Trophoblast cell (in vitro differentiated cells and primary cell): ENCODE data around the gene MCTP1.

ENCODE experiments used
- DNase-seq, 2 donors: peaks; one replicate each; pipeline ENCODE4 v3.0.0-alpha.2; 2016
- H2AFZ ChIP-seq: 2 replicates; pipeline ENCODE4 v1.6.1; 2013; ENCODE audit warnings: low read length, moderate library complexity, mild to moderate bottlenecking; ENCODE audit not compliant: insufficient read depth, poor library complexity
- H2AK5ac ChIP-seq: 2 replicates; pipeline ENCODE4 v1.6.1; 2013; ENCODE audit warnings: mild to moderate bottlenecking, low read length
- H2BK120ac ChIP-seq: 2 replicates; pipeline ENCODE4 v1.6.1; 2013; ENCODE audit warnings: low read length, mild to moderate bottlenecking, moderate library complexity; ENCODE audit not compliant: insufficient read depth, poor library complexity
- H2BK12ac ChIP-seq: 2 replicates; pipeline ENCODE4 v1.6.1; 2013; ENCODE audit warnings: mild to moderate bottlenecking, low read length, moderate library complexity
- H2BK5ac ChIP-seq: 2 replicates; pipeline ENCODE4 v1.6.1; 2013; ENCODE audit warnings: low read length, low read depth, moderate library complexity, mild to moderate bottlenecking; ENCODE audit not compliant: poor library complexity
- H3K14ac ChIP-seq: 2 replicates; pipeline ENCODE4 v1.6.1; 2013; ENCODE audit warnings: mild to moderate bottlenecking, low read length
- H3K18ac ChIP-seq: 2 replicates; pipeline ENCODE4 v1.6.1; 2013; ENCODE audit warnings: mild to moderate bottlenecking, low read length
- H3K23ac ChIP-seq: 2 replicates; pipeline ENCODE4 v1.6.1; 2013; ENCODE audit warnings: low read length
- H3K27ac ChIP-seq: 2 replicates; pipeline ENCODE4 v1.5.1; 2013; ENCODE audit warnings: low read depth, mild to moderate bottlenecking, inconsistent platforms, low read length, moderate library complexity
- H3K27me3 ChIP-seq: 2 replicates; pipeline ENCODE4 v1.6.1; 2013; ENCODE audit warnings: inconsistent platforms, mild to moderate bottlenecking, low read length, moderate library complexity; ENCODE audit not compliant: insufficient read depth
- H3K36me3 ChIP-seq, 2 experiments: 1 replicate in 1 of 2; 2 replicates in 1 of 2; pipeline ENCODE4 v1.6.1; 2013; ENCODE audit warnings: low read length in 2 of 2, mild to moderate bottlenecking in 2 of 2, moderate library complexity in 1 of 2; ENCODE audit not compliant: insufficient read depth in 2 of 2, control insufficient read depth in 1 of 2
- H3K4ac ChIP-seq: 2 replicates; pipeline ENCODE4 v1.6.1; 2013; ENCODE audit warnings: low read depth, mild to moderate bottlenecking, low read length, moderate library complexity
- H3K4me1 ChIP-seq, 2 experiments: 1 replicate in 1 of 2; 2 replicates in 1 of 2; pipeline ENCODE4 v1.6.1; 2013; ENCODE audit warnings: low read length in 2 of 2, mild to moderate bottlenecking in 2 of 2, moderate library complexity in 1 of 2; ENCODE audit not compliant: insufficient read depth in 2 of 2, control insufficient read depth in 1 of 2
- H3K4me2 ChIP-seq: 2 replicates; pipeline ENCODE4 v1.6.1; 2013; ENCODE audit warnings: inconsistent platforms, mild to moderate bottlenecking, low read length, moderate library complexity
- H3K4me3 ChIP-seq: 2 replicates; pipeline ENCODE4 v1.5.1; 2013; ENCODE audit warnings: mild to moderate bottlenecking, low read depth, low read length, inconsistent platforms
- H3K79me1 ChIP-seq: one replicate; pipeline ENCODE4 v1.6.1; 2013; ENCODE audit warnings: low read length
- H3K79me2 ChIP-seq: 2 replicates; pipeline ENCODE4 v1.6.1; 2013; ENCODE audit warnings: low read length, mild to moderate bottlenecking; ENCODE audit not compliant: control insufficient read depth, insufficient read depth, poor library complexity
- H3K9ac ChIP-seq: 2 replicates; pipeline ENCODE4 v1.6.1; 2013; ENCODE audit warnings: mild to moderate bottlenecking, low read length
- H3K9me3 ChIP-seq: 2 replicates; pipeline ENCODE4 v1.6.1; 2013; ENCODE audit warnings: low read depth, mild to moderate bottlenecking, control low read depth, inconsistent platforms, low read length; ENCODE audit not compliant: insufficient read depth
- H4K12ac ChIP-seq: 2 replicates; pipeline ENCODE4 v1.6.1; 2013; ENCODE audit warnings: low read depth, mild to moderate bottlenecking, low read length, moderate library complexity
- H4K8ac ChIP-seq: 2 replicates; pipeline ENCODE4 v1.6.1; 2013; ENCODE audit warnings: low read depth, mild to moderate bottlenecking, low read length, moderate library complexity
- H4K91ac ChIP-seq: one replicate; pipeline ENCODE4 v1.6.1; 2013; ENCODE audit warnings: low read depth, mild to moderate bottlenecking, low read length, moderate library complexity
- WGBS: extraction: QIAGEN DNeasy Blood & Tissue Kit; methylation state at CpG from one replicate; pipeline ENCODE4 v1.1.7; 2013; ENCODE audit warnings: missing lambda C conversion rate; ENCODE audit not compliant: insufficient read length, insufficient coverage; ENCODE audit errors: extremely low coverage; 5-methylcytosine and 5-hydroxymethylcytosine counted together

MCTP1 gene

GRCh38 chr5:94893412-94894135, 391.3 kb downstream of the MCTP1 start:
- H4K91ac ChIP-seq, result no peak overlapping the region
- no peak overlapping the region for H2AK5ac ChIP-seq
- no peak overlapping the region for H3K23ac ChIP-seq
- H2AFZ ChIP-seq, result no peak overlapping the region
- no peaks in the 10 kb centered on the region for H3K9me3 ChIP-seq
- H3K4me2 ChIP-seq, result no peak overlapping the region
- H3K9ac ChIP-seq, result no peak overlapping the region
- peak in 1 of 2 donors; percentile 3 for DNase-seq
- H3K4me1 ChIP-seq, result no peaks in the 10 kb centered on the region
- no peak overlapping the region for H3K4ac ChIP-seq
- H2BK12ac ChIP-seq, result no peak overlapping the region
- no peak overlapping the region for H4K12ac ChIP-seq
- no peaks in the 10 kb centered on the region for H3K27me3 ChIP-seq
- H3K14ac ChIP-seq, result no peak overlapping the region
- H3K4me3 ChIP-seq, result no peak overlapping the region
- no peak overlapping the region for H3K27ac ChIP-seq
- WGBS, result no CpG with 5 or more reads among the region's 5 CpGs
- no peak overlapping the region for H3K18ac ChIP-seq
- no peaks in the 10 kb centered on the region for H3K36me3 ChIP-seq
- H3K79me1 ChIP-seq, result no peaks in the 10 kb centered on the region
- H2BK5ac ChIP-seq, result no peak overlapping the region
- no peaks in the 10 kb centered on the region for H3K79me2 ChIP-seq
- no peak overlapping the region for H2BK120ac ChIP-seq
- no peak overlapping the region for H4K8ac ChIP-seq

GRCh38 chr5:94891972-94892371, 392.9 kb downstream of the MCTP1 start:
- H2AK5ac ChIP-seq, result no peak overlapping the region
- H3K36me3 ChIP-seq, result no peaks in the 10 kb centered on the region
- no peaks in the 10 kb centered on the region for H3K4me1 ChIP-seq
- no peaks in the 10 kb centered on the region for H3K79me2 ChIP-seq
- H3K4me2 ChIP-seq, result no peak overlapping the region
- no peaks in the 10 kb centered on the region for H3K9me3 ChIP-seq
- no peak overlapping the region for H2AFZ ChIP-seq
- H4K8ac ChIP-seq, result no peak overlapping the region
- H3K23ac ChIP-seq, result no peak overlapping the region
- H2BK5ac ChIP-seq, result no peak overlapping the region
- no peak overlapping the region for H3K27ac ChIP-seq
- no CpG with 5 or more reads among the region's 9 CpGs for WGBS
- no peak overlapping the region for H3K18ac ChIP-seq
- DNase-seq, result no peak
- H2BK12ac ChIP-seq, result no peak overlapping the region
- no peak overlapping the region for H2BK120ac ChIP-seq
- no peak overlapping the region for H3K9ac ChIP-seq
- no peaks in the 10 kb centered on the region for H3K79me1 ChIP-seq
- H3K27me3 ChIP-seq, result no peaks in the 10 kb centered on the region
- H3K4ac ChIP-seq, result no peak overlapping the region
- no peak overlapping the region for H4K91ac ChIP-seq
- no peak overlapping the region for H4K12ac ChIP-seq
- no peak overlapping the region for H3K4me3 ChIP-seq
- no peak overlapping the region for H3K14ac ChIP-seq

- no peak overlapping the region for H2BK120ac ChIP-seq
- H3K27me3 ChIP-seq, result no peaks in the 10 kb centered on the region
- H4K91ac ChIP-seq, result no peak overlapping the region
- H2BK5ac ChIP-seq, result no peak overlapping the region
- no peak overlapping the region for H2BK12ac ChIP-seq
- H2AFZ ChIP-seq, result no peak overlapping the region
- no peaks in the 10 kb centered on the region for H3K79me1 ChIP-seq
- H4K12ac ChIP-seq, result no peak overlapping the region
- no peak overlapping the region for H3K18ac ChIP-seq
- no peak overlapping the region for H4K8ac ChIP-seq
- no peaks in the 10 kb centered on the region for H3K9me3 ChIP-seq
- no peak overlapping the region for H3K9ac ChIP-seq
- H3K4ac ChIP-seq, result no peak overlapping the region
- no peak overlapping the region for H3K4me3 ChIP-seq
- H3K27ac ChIP-seq, result no peak overlapping the region
- no peaks in the 10 kb centered on the region for H3K4me1 ChIP-seq
- no CpG with 5 or more reads among the region's 5 CpGs for WGBS
- H3K14ac ChIP-seq, result no peak overlapping the region
- no peak overlapping the region for H3K23ac ChIP-seq
- no peaks in the 10 kb centered on the region for H3K79me2 ChIP-seq
- H3K4me2 ChIP-seq, result no peak overlapping the region
- no peak for DNase-seq
- H2AK5ac ChIP-seq, result no peak overlapping the region
- no peaks in the 10 kb centered on the region for H3K36me3 ChIP-seq
These were observed 393.3 kb downstream of the MCTP1 start for GRCh38 chr5:94891565-94891964.

- no peaks in the 10 kb centered on the region for H3K4me1 ChIP-seq
- DNase-seq, result no peak
- H3K4me3 ChIP-seq, result no peak overlapping the region
- no peak overlapping the region for H4K8ac ChIP-seq
- no peak overlapping the region for H2BK120ac ChIP-seq
- no peak overlapping the region for H4K91ac ChIP-seq
- H3K9me3 ChIP-seq, result no peaks in the 10 kb centered on the region
- no peak overlapping the region for H3K14ac ChIP-seq
- H3K4me2 ChIP-seq, result no peak overlapping the region
- H2AFZ ChIP-seq, result no peak overlapping the region
- H2AK5ac ChIP-seq, result no peak overlapping the region
- H3K79me2 ChIP-seq, result no peaks in the 10 kb centered on the region
- no CpG with 5 or more reads among the region's 4 CpGs for WGBS
- H3K9ac ChIP-seq, result no peak overlapping the region
- no peak overlapping the region for H2BK5ac ChIP-seq
- no peak overlapping the region for H3K4ac ChIP-seq
- H3K36me3 ChIP-seq, result no peaks in the 10 kb centered on the region
- H3K79me1 ChIP-seq, result no peaks in the 10 kb centered on the region
- no peak overlapping the region for H3K23ac ChIP-seq
- no peak overlapping the region for H2BK12ac ChIP-seq
- H4K12ac ChIP-seq, result no peak overlapping the region
- no peak overlapping the region for H3K27ac ChIP-seq
- H3K27me3 ChIP-seq, result no peaks in the 10 kb centered on the region
- H3K18ac ChIP-seq, result no peak overlapping the region
These were observed 394.0 kb downstream of the MCTP1 start for GRCh38 chr5:94890907-94891306.
